Peyer's patch (tissue), 4 donors: ENCODE measurements around the gene COTL1.

Experiments
- CTCF ChIP-seq, 6 experiments: fragments of 450-650 bp in 4 of 6; fragments of 200-600 bp in 2 of 6; sonication (generic) in 1 of 6; IDR thresholded peaks; one replicate each; pipeline ENCODE4 v1.5.1; 2017 to 2019; ENCODE audit warnings: antibody characterized with exemption in 6 of 6, mild to moderate bottlenecking in 3 of 6, moderate library complexity in 1 of 6
- POLR2A ChIP-seq, 2 donors: fragments of 450-650 bp; IDR thresholded peaks; one replicate each; pipeline ENCODE4 v1.5.1; 2017; ENCODE audit warnings: antibody characterized with exemption in 2 of 2, mild to moderate bottlenecking in 2 of 2, moderate library complexity in 2 of 2

GRCh38 chr16:84521497-84521770 is 96.4 kb downstream of the COTL1 start:
- TF ChIP-seq POLR2A (IDR thresholded peaks at IDR 0.05) (no peak), CTCF (IDR thresholded peaks at IDR 0.05) (no peak)
